ENCODE results near the gene CYTH1. TPM values are rescaled to one million over a fixed set of nuclear protein-coding genes. Genes with fewer than 3 reads are reported as not detected.
A peak's percentile ranks its signal among the peaks of the same experiment; 100 is the strongest.

CYTH1 gene
- total RNA-seq, 1 experiment from 2014 or later: 29.6 TPM

DNA sequence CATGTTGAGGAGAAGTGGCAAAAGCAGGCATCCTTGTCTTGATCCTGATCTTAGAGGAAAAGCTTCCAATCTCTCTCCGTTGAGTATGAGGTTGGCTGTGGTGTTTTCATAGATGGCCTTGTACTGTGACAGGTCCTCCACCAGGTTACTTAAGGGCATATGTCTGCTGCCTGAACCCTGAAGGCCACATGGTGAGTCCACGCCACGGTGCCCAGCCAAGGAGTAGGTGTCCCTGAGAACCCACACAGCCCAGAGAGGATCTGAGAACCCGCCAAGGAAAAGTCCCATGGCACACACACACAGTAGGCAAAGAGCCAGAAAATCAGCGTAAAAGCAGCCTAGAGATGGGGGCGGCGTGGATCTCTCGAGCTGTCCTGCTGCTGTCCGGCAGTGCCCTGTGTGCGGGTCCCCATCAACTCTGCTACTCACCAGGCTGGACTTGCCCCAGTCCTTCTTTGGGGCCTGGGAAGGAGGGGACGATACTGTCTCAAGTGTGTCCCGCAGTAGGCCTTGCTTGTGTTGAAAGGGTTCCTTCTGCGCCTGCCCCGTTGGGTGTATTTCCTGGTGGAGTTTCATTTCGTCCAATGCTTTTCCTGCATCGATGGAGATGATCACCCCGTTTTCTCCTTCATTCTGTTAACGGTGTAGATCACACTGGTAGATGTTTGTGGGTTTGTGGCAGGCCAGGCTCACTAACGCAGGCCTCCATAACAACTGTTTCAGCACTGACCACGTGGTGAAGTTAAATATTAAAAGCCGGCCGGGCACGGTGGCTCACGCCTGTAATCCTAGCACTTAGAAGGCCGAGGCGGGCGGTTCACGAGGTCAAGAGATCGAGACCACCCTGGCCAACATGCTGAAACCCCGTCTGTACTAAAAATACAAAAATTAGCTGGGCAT is 114.1 kb downstream of the CYTH1 start:
- TF ChIP-seq, protein P1, sequence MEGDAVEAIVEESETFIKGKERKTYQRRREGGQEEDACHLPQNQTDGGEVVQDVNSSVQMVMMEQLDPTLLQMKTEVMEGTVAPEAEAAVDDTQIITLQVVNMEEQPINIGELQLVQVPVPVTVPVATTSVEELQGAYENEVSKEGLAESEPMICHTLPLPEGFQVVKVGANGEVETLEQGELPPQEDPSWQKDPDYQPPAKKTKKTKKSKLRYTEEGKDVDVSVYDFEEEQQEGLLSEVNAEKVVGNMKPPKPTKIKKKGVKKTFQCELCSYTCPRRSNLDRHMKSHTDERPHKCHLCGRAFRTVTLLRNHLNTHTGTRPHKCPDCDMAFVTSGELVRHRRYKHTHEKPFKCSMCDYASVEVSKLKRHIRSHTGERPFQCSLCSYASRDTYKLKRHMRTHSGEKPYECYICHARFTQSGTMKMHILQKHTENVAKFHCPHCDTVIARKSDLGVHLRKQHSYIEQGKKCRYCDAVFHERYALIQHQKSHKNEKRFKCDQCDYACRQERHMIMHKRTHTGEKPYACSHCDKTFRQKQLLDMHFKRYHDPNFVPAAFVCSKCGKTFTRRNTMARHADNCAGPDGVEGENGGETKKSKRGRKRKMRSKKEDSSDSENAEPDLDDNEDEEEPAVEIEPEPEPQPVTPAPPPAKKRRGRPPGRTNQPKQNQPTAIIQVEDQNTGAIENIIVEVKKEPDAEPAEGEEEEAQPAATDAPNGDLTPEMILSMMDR (IDR thresholded peaks at IDR 0.05; ENCODE audit: insufficient read depth in 1 of 2, low read depth in 1 of 2, low read length in 1 of 2, severe bottlenecking in 1 of 2, unreplicated experiment in 1 of 2): no peak
- no peaks in the 10 kb centered on the region for H3K9me3 Mint-ChIP-seq (ENCODE audit: unreplicated experiment)
- H3K4me1 Mint-ChIP-seq (ENCODE audit: low read depth, unreplicated experiment): peaks cover 34% of the 10 kb centered on the region
- peak in 1 of 2 experiments; percentile 22 for DNase-seq
- H3K27me3 Mint-ChIP-seq (ENCODE audit: insufficient read depth, unreplicated experiment): no peaks in the 10 kb centered on the region
- intact Hi-C loops (cut with micrococcal nuclease; ENCODE audit: unreplicated experiment): no loop called here
- H3K4me3 ChIP-seq (ENCODE audit: low read depth, low read length): no peak overlapping the region
- peaks cover 32% of the 10 kb centered on the region for H3K4me1 ChIP-seq
- H3K27ac Mint-ChIP-seq (ENCODE audit: unreplicated experiment): no peak overlapping the region
- no TSS peak for BruUV-seq (replicated peaks)
- CTCF ChIA-PET: no interaction called here
- H3K27me3 ChIP-seq (replicated peaks; ENCODE audit: control insufficient read depth, insufficient read depth, low read length): no peaks in the 10 kb centered on the region
- H3K4me3 Mint-ChIP-seq (ENCODE audit: unreplicated experiment): no peak overlapping the region
- POLR2A ChIA-PET: no interaction called here
- H3K9me3 ChIP-seq: no peaks in the 10 kb centered on the region
- H3K36me3 Mint-ChIP-seq (ENCODE audit: insufficient read depth, unreplicated experiment): peaks cover 18% of the 10 kb centered on the region
- H3K36me3 ChIP-seq (ENCODE audit: control insufficient read depth, insufficient read depth, low read length): no peaks in the 10 kb centered on the region

DNA sequence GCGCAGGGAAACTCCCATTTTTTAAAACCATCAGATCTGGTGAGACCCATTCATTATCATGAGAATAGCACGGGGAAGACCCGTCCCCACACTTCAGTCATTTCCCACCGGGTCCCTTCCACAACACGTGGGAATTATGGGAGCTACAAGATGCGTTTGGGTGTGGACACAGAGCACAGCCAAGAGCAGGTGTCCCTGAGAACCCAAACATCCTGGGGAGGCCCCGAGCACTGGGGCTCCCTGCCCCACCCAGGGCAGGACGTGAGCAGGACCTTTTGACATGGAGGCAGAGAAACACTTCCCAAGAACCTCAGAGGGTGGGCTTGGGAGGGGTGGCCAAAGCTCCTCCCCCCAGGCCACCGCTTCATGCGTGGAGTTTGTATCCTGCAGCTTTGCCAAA is 115.0 kb downstream of the CYTH1 start:
- peak overlapping the region; percentile 72 for H3K27ac Mint-ChIP-seq (ENCODE audit: unreplicated experiment)
- ChIA-PET POLR2A (no interaction called here), CTCF (interaction anchor here (1.3 kb wide), 1 partner anchor 108 kb away, joined by 3 read pairs; no protein-coding TSS in a partner anchor)
- TF ChIP-seq, protein P1 (IDR thresholded peaks at IDR 0.05; ENCODE audit: insufficient read depth in 1 of 2, low read depth in 1 of 2, low read length in 1 of 2, severe bottlenecking in 1 of 2, unreplicated experiment in 1 of 2): no peak
- peaks cover 24% of the 10 kb centered on the region for H3K4me1 ChIP-seq
- BruUV-seq (replicated peaks): no TSS peak
- H3K27me3 ChIP-seq (replicated peaks; ENCODE audit: control insufficient read depth, insufficient read depth, low read length): no peaks in the 10 kb centered on the region
- intact Hi-C loops (cut with micrococcal nuclease; ENCODE audit: unreplicated experiment): no loop called here
- H3K4me3 Mint-ChIP-seq (ENCODE audit: unreplicated experiment): no peak overlapping the region
- H3K4me1 Mint-ChIP-seq (ENCODE audit: low read depth, unreplicated experiment): peaks cover 25% of the 10 kb centered on the region
- H3K4me3 ChIP-seq (ENCODE audit: low read depth, low read length): no peak overlapping the region
- DNase-seq: no peak
- peaks cover 18% of the 10 kb centered on the region for H3K36me3 Mint-ChIP-seq (ENCODE audit: insufficient read depth, unreplicated experiment)
- H3K27me3 Mint-ChIP-seq (ENCODE audit: insufficient read depth, unreplicated experiment): no peaks in the 10 kb centered on the region
- no peaks in the 10 kb centered on the region for H3K36me3 ChIP-seq (ENCODE audit: control insufficient read depth, insufficient read depth, low read length)
- H3K9me3 Mint-ChIP-seq (ENCODE audit: unreplicated experiment): no peaks in the 10 kb centered on the region
- H3K9me3 ChIP-seq: no peaks in the 10 kb centered on the region

DNA sequence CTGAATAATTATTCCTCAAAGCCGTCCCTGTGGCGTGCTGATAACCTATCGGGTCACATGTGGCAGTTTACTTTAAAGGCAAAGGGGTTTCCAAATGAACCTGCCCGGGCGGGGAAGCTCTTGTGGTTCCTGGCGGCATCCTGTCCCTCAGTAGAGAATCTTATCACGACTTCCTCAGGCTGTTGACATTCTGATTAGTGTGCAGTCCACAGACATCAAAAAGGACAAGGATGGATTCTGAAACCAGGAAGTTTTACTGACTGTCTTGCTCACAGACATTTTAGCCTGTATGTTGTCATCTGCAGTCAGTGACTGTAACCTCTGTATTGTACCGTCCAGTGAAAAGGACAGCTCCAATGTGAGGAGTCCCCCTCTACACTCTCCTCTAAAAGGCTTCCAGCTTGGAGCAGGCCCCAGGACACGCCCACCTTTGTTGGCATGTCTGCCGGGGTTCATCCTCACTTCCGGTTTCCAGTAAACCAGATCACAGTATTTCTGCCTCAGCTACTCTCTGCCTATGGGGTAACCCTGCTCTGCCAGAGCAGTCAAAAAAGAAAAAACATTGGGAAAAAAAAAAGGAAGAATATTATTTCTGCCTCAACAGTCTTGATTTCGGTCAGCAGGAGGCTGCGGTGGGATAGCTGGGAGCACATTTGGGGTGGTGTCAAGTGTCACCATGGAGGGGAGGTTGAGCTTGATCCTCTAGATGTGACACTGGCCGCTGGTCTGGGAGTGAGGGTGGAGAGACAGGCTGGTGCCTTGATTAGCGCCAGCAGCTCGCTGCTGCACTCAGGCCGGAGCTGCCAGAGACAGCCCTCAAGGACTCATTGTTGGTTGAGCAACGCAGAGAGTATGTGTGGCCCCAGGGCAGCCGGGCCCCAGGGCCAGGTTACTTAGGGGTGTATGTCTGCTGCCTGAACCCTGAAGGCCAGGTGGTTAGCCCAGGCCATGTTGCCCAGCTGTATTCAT is 115.8 kb downstream of the CYTH1 start:
- peaks cover 31% of the 10 kb centered on the region for H3K4me1 ChIP-seq
- H3K36me3 ChIP-seq (ENCODE audit: control insufficient read depth, insufficient read depth, low read length): no peaks in the 10 kb centered on the region
- intact Hi-C loops (cut with micrococcal nuclease; ENCODE audit: unreplicated experiment): no loop called here
- no peaks in the 10 kb centered on the region for H3K27me3 ChIP-seq (replicated peaks; ENCODE audit: control insufficient read depth, insufficient read depth, low read length)
- Mint-ChIP-seq H3K36me3 (ENCODE audit: insufficient read depth, unreplicated experiment) (peaks cover 17% of the 10 kb centered on the region), H3K27ac (ENCODE audit: unreplicated experiment) (peak overlapping the region; percentile 72), H3K4me3 (ENCODE audit: unreplicated experiment) (no peak overlapping the region), H3K27me3 (ENCODE audit: insufficient read depth, unreplicated experiment) (no peaks in the 10 kb centered on the region), H3K9me3 (ENCODE audit: unreplicated experiment) (no peaks in the 10 kb centered on the region), H3K4me1 (ENCODE audit: low read depth, unreplicated experiment) (peaks cover 22% of the 10 kb centered on the region)
- DNase-seq: peak; percentile 65 to 66
- no peak overlapping the region for H3K4me3 ChIP-seq (ENCODE audit: low read depth, low read length)
- BruUV-seq (replicated peaks): no TSS peak
- POLR2A ChIA-PET: interaction anchor here (0.6 to 1.0 kb wide), 2 partner anchors 21 to 306 kb away, joined by 3 read pairs; partner anchors contain the start of gene SOCS3
- no peaks in the 10 kb centered on the region for H3K9me3 ChIP-seq
- CTCF ChIA-PET: interaction anchor here (0.6 to 1.9 kb wide), 4 partner anchors 107 to 779 kb away, joined by 3 to 6 read pairs (median 4); no protein-coding TSS in a partner anchor
- TF ChIP-seq, protein P1 (IDR thresholded peaks at IDR 0.05; ENCODE audit: insufficient read depth in 1 of 2, low read depth in 1 of 2, low read length in 1 of 2, severe bottlenecking in 1 of 2, unreplicated experiment in 1 of 2): no peak
